Activated B cell treated with CpG ODN at 0.5 μM for 24 hours (primary cell): Measurements from ENCODE around the gene UQCRH. TPM values are rescaled to one million over a fixed set of nuclear protein-coding genes. Genes with fewer than 3 reads are reported as not detected.
"Not testable (repeated sequence)": the region's sequence is repeated elsewhere in the genome, so short reads cannot be mapped to it uniquely, and the experiment has no call there.

Source experiments
- ATAC-seq: fragments of 200-7000 bp; cut with Tn5 transposase; one replicate; pipeline ENCODE4 v1.10.0; 2021; ENCODE audit warnings: low read depth, mild to moderate bottlenecking, moderate library complexity
- CTCF ChIA-PET: fragments of 350-600 bp; sonication (Branson Sonifier 250); formaldehyde crosslinking; loops from one replicate; lab custom pipeline; 2021; ENCODE audit warnings: antibody characterized with exemption; lab: Charles Lee
- POLR2A ChIA-PET: fragments of 350-600 bp; sonication (Branson Sonifier 250); formaldehyde crosslinking; loops from one replicate; lab custom pipeline; 2021; ENCODE audit warnings: antibody characterized with exemption; lab: Charles Lee
- DNase-seq: peaks from one replicate; pipeline ENCODE4 v3.0.0; 2022
- H3K27ac Mint-ChIP-seq: one replicate; pipeline ENCODE4 v1.8.0; 2020; ENCODE audit warnings: mixed read lengths
- H3K27me3 Mint-ChIP-seq: one replicate; pipeline ENCODE4 v1.8.0; 2021; ENCODE audit warnings: mixed read lengths
- H3K36me3 Mint-ChIP-seq: one replicate; pipeline ENCODE4 v1.8.0; 2021; ENCODE audit warnings: low read depth, mixed read lengths
- H3K4me1 Mint-ChIP-seq: one replicate; pipeline ENCODE4 v1.8.0; 2021; ENCODE audit warnings: mixed read lengths
- H3K4me3 Mint-ChIP-seq: one replicate; pipeline ENCODE4 v1.8.0; 2020; ENCODE audit warnings: mild to moderate bottlenecking, mixed read lengths
- H3K9me3 Mint-ChIP-seq: one replicate; pipeline ENCODE4 v1.8.0; 2020; ENCODE audit warnings: mixed read lengths
- CTCF ChIP-seq: fragments of 200-600 bp; IDR thresholded peaks from one replicate; pipeline ENCODE4 v1.8.0; 2022; ENCODE audit warnings: antibody characterized with exemption, mild to moderate bottlenecking
- intact Hi-C: fragments of 100-400 bp; cut with micrococcal nuclease; formaldehyde crosslinking; loops from one replicate; pipeline ENCODE4 v1.15.1; 2024
- total RNA-seq: library from RNA; stranded (reverse); gene quantifications from 2 replicates; pipeline ENCODE4 v1.2.3, GENCODE V29; 2022

The UQCRH gene
- total RNA-seq, 1 donor from 2014 or later, result 243 TPM

- no peaks in the 10 kb centered on the region for H3K27me3 Mint-ChIP-seq
- H3K36me3 Mint-ChIP-seq, result peaks cover 62% of the 10 kb centered on the region
- no peaks in the 10 kb centered on the region for H3K9me3 Mint-ChIP-seq
- peak overlapping the region; percentile 36 for H3K27ac Mint-ChIP-seq
- DNase-seq, result no peak
- no peak for TF ChIP-seq CTCF
- ATAC-seq, result no peak
- intact Hi-C loops, result loop anchor here (10.0 kb wide), 1 partner anchor 659 kb away; the partner anchor contains the start of genes GPBP1L1 and TMEM69
- POLR2A ChIA-PET, result interaction anchor here (1.0 to 4.9 kb wide), 3 partner anchors 11 to 45 kb away, joined by 4 to 66 read pairs (median 7); partner anchors contain the start of genes LRRC41 and UQCRH
- CTCF ChIA-PET, result interaction anchor here (0.9 to 1.0 kb wide), 3 partner anchors 10 to 120 kb away, joined by 3 read pairs; partner anchors contain the start of genes LRRC41 and UQCRH
- H3K4me3 Mint-ChIP-seq, result no peak overlapping the region
- H3K4me1 Mint-ChIP-seq, result peaks cover 36% of the 10 kb centered on the region
Observed at GRCh38 chr1:46343705-46344104, 40.2 kb downstream of the UQCRH start.

DNA sequence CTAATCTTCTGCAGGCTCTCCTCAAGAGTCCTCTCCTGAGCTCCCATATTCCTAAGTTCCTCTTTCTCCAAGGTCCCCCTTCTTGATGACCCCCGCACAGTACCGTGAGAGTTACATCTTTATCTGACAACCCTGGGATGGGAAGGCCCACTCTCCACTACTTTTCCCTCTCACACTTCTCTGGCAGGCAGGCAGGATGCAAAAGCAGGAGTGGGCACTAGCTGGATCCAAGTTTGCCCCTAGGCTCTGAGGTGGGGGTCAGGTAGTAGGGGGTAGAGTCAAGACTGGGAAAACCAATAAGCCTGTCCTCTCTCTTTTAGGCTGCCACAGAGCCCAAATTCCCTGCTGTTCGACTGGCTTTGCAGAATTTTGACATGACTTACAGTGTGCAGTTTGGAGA is 41.0 kb downstream of the UQCRH start:
- CTCF ChIA-PET, result interaction anchor here (0.9 to 1.0 kb wide), 3 partner anchors 11 to 121 kb away, joined by 3 to 4 read pairs (median 3); partner anchors contain the start of genes LRRC41 and UQCRH
- DNase-seq (no peak), ATAC-seq (no peak)
- no peak for TF ChIP-seq CTCF
- Mint-ChIP-seq H3K9me3 (no peaks in the 10 kb centered on the region), H3K27ac (no peak overlapping the region), H3K4me3 (no peak overlapping the region), H3K36me3 (peaks cover 67% of the 10 kb centered on the region), H3K27me3 (no peaks in the 10 kb centered on the region), H3K4me1 (peaks cover 33% of the 10 kb centered on the region)
- POLR2A ChIA-PET, result interaction anchor here (1.0 to 1.1 kb wide), 2 partner anchors 12 to 46 kb away, joined by 4 to 7 read pairs; no protein-coding TSS in a partner anchor
- intact Hi-C loops, result loop anchor here (10.0 kb wide), 1 partner anchor 660 kb away; the partner anchor contains the start of genes GPBP1L1 and TMEM69

DNA sequence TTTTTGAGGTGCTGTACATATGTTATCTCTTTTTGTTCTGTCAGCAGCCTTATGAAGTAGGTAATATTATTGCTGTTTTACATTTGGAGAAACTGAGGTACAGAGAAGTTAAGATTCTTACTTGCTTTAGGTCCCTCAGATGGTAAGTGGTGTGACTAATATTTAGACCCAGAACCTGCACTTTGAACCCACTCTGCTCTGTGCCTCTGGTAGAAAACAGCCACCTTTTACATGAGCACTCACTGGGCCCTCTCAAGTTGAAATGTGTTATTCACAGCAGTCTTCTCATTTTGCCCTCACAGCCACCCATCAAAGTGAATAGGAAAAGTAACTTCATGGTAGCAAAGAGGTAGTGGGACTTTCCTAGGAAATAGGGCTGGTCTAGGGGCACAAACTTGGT is 41.8 kb downstream of the UQCRH start:
- ATAC-seq (no peak), DNase-seq (no peak)
- Mint-ChIP-seq H3K4me3 (no peak overlapping the region), H3K27ac (no peak overlapping the region), H3K9me3 (no peaks in the 10 kb centered on the region), H3K27me3 (no peaks in the 10 kb centered on the region), H3K4me1 (peaks cover 28% of the 10 kb centered on the region), H3K36me3 (peaks cover 74% of the 10 kb centered on the region)
- ChIA-PET CTCF (interaction anchor here (3.9 to 4.9 kb wide), 3 partner anchors 12 to 100 kb away, joined by 35 to 62 read pairs (median 42); partner anchors contain the start of genes LRRC41 and UQCRH), POLR2A (interaction anchor here (0.6 to 1.3 kb wide), 3 partner anchors 12 to 101 kb away, joined by 3 to 9 read pairs (median 4); no protein-coding TSS in a partner anchor)
- TF ChIP-seq CTCF, result no peak
- intact Hi-C loops, result loop anchor here (10.0 kb wide), 1 partner anchor 660 kb away; the partner anchor contains the start of genes GPBP1L1 and TMEM69

DNA sequence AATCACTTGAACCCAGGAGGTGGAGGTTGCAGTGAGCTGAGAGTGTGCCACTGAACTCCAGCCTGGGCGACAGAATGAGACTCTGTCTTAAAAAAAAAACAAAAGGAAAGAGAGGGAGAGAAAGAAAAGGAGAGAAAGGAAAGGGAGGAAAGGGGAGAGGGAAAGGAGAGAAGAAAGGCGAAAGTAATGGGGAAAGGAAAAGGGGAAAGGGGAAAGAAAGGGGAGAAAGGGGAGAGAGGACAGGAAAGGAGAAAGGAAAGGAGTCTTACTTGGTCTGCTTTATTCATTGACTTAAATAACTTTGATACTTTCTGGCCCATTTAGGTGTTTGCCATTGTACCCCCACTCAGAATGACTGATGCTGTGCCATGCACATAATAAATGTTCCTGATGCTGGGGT is 48.9 kb downstream of the UQCRH start:
- ATAC-seq (no peak), DNase-seq (no peak)
- Mint-ChIP-seq H3K4me3 (no peak overlapping the region), H3K4me1 (peaks cover 5% of the 10 kb centered on the region), H3K27ac (no peak overlapping the region), H3K27me3 (no peaks in the 10 kb centered on the region), H3K9me3 (no peaks in the 10 kb centered on the region), H3K36me3 (peaks cover 78% of the 10 kb centered on the region)
- ChIA-PET POLR2A (no interaction called here), CTCF (no interaction called here)
- intact Hi-C loops, result no loop called here
- no peak for TF ChIP-seq CTCF

DNA sequence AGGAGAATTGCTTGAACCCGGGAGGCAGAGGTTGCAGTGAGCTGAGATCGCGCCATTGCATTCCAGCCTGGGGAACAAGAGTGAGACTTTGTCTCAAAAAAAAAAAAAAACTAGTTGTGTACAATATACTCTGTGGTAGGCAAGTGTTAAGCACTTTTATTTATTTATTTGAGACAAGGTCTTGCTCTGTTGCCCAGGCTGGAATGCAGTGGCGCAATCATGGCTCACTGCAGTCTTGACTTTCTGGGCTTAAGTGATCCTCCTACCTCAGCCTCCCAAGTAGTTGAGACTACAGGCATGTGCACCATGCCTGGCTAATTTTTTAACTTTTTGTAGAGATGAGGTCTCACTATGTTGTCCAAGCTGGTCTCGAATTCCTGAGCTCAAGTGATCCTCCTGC is 52.4 kb downstream of the UQCRH start:
- DNase-seq, H3K9me3 Mint-ChIP-seq, H3K27me3 Mint-ChIP-seq, intact Hi-C loops, H3K27ac Mint-ChIP-seq, H3K4me3 Mint-ChIP-seq, ATAC-seq, H3K4me1 Mint-ChIP-seq: not testable (repeated sequence)
- ChIA-PET CTCF (interaction anchor here (1.2 kb wide), 1 partner anchor 8 kb away, joined by 5 read pairs; no protein-coding TSS in a partner anchor), POLR2A (interaction anchor here (0.7 kb wide), 1 partner anchor 11 kb away, joined by 5 read pairs; no protein-coding TSS in a partner anchor)
- peaks cover 69% of the 10 kb centered on the region for H3K36me3 Mint-ChIP-seq
